ENCODE measurements around the gene MPO. TPM values are rescaled to one million over a fixed set of nuclear protein-coding genes. Genes with fewer than 3 reads are reported as not detected.

Gene MPO
- total RNA-seq, 2 donors from 2014 or later, result 0.57 TPM; not detected in 1

DNA sequence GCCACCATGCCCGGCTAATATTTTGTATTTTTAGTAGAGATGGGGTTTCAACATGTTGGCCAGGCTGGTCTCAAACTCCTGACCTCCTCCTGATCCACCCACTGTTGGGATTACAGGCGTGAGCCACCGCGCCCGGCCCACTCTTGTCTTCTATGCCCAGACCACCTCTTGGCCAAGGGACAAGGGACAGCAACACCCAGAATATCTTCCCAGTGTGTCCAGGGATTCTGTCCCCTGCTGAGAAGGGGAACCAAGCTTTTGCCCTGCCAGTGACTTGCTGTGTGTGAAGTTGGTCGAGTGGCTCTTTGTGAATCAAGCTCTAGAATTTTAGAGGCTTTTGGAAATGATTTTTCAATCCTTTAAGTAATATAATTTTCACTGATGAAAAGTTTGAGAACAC is 1.7 kb upstream of the MPO start:
- Histone ChIP-seq H3K4me1 (replicated peaks) (no peaks in the 10 kb centered on the region), H3K9me3 (no peaks in the 10 kb centered on the region), H3K4me3 (no peak overlapping the region), H3K36me3 (no peaks in the 10 kb centered on the region), H3K27ac (no peak overlapping the region), H3K27me3 (replicated peaks; ENCODE audit: insufficient read depth) (no peaks in the 10 kb centered on the region)
- DNase-seq (ENCODE audit: low spot score), result no peak
- intact Hi-C loops (cut with DNase I), result no loop called here
- TF ChIP-seq POLR2A (IDR thresholded peaks at IDR 0.05) (no peak), POLR2AphosphoS5 (IDR thresholded peaks at IDR 0.05) (no peak)
- TF ChIP-seq, protein P1, sequence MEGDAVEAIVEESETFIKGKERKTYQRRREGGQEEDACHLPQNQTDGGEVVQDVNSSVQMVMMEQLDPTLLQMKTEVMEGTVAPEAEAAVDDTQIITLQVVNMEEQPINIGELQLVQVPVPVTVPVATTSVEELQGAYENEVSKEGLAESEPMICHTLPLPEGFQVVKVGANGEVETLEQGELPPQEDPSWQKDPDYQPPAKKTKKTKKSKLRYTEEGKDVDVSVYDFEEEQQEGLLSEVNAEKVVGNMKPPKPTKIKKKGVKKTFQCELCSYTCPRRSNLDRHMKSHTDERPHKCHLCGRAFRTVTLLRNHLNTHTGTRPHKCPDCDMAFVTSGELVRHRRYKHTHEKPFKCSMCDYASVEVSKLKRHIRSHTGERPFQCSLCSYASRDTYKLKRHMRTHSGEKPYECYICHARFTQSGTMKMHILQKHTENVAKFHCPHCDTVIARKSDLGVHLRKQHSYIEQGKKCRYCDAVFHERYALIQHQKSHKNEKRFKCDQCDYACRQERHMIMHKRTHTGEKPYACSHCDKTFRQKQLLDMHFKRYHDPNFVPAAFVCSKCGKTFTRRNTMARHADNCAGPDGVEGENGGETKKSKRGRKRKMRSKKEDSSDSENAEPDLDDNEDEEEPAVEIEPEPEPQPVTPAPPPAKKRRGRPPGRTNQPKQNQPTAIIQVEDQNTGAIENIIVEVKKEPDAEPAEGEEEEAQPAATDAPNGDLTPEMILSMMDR (IDR thresholded peaks at IDR 0.05), result no peak
- WGBS, result 88% methylated on average over 6 of the region's 6 CpGs

DNA sequence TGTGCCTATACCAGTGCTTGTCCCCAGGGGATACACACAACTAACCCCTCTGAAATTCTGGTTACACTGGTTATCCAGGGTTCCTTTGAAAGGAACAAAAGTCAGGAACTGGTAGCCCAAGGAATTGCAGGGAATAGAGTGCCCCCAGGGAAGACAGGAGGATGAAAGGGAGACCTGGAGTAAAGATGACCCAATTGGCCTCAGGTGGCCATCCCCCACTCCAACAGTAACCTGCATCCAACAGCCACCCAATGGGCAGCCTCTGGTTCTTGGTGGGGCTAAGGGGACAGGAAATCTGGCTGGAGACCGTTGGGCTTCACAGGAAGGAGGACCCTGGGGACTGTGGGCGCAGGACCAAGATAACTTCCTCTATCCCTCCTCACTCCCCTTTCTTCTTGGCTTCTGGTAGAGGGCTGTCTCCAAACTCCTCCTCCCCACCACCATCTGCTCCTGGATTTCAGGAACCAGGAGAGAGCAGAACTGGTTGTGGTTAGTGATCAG is 826 bp upstream of the MPO start:
- intact Hi-C loops (cut with DNase I), result no loop called here
- H3K27me3 ChIP-seq (replicated peaks; ENCODE audit: insufficient read depth), result no peaks in the 10 kb centered on the region
- H3K4me1 ChIP-seq (replicated peaks), result no peaks in the 10 kb centered on the region
- H3K9me3 ChIP-seq, result no peaks in the 10 kb centered on the region
- TF ChIP-seq, protein P1 (IDR thresholded peaks at IDR 0.05), result no peak
- TF ChIP-seq POLR2AphosphoS5 (IDR thresholded peaks at IDR 0.05) (no peak), POLR2A (IDR thresholded peaks at IDR 0.05) (no peak)
- DNase-seq (ENCODE audit: low spot score), result no peak
- H3K4me3 ChIP-seq, result no peak overlapping the region
- H3K36me3 ChIP-seq, result no peaks in the 10 kb centered on the region
- H3K27ac ChIP-seq, result no peak overlapping the region
- 67% methylated on average over 2 of the region's 2 CpGs for WGBS

DNA sequence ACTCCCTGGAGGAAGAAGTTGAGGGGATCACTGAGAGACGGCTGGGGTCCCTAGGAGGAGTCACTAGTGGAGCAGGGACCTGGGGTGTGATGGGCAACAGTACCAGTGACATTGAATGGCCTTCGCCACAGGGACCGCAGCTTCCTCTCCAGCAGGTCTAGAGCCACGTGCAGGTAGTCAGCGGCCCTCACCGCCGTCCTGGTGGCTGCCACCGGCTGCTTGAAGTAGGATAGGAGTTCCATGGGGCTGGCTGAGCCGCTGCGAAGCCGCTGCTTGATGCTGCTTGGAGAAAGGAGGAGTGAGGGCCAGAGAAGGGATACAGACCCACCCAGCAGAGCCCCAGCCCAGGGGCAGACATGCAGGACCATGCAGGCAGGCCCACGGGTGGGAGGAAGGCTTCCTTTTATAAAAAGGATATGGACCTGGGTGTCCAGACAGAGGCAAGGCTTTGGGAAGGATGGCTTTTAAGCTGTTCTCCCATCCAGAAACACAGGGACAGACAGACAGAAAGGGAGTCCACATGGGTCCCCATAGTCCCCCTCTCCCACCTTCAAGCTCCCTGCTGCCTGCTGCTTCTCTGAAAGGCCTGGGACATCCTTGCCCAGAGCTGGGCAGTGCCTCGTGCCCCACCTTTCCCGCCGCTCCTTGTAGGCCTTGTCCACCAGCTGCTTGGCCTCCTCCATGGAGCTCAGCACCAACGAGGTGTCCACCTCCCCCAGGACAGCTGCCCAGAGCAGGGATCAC is 827 bp downstream of the MPO start:
- Histone ChIP-seq H3K36me3 (no peaks in the 10 kb centered on the region), H3K4me1 (replicated peaks) (no peaks in the 10 kb centered on the region), H3K27me3 (replicated peaks; ENCODE audit: insufficient read depth) (no peaks in the 10 kb centered on the region), H3K9me3 (no peaks in the 10 kb centered on the region), H3K4me3 (no peak overlapping the region), H3K27ac (no peak overlapping the region)
- intact Hi-C loops (cut with DNase I), result no loop called here
- DNase-seq (ENCODE audit: low spot score), result no peak
- TF ChIP-seq POLR2A (IDR thresholded peaks at IDR 0.05) (no peak), POLR2AphosphoS5 (IDR thresholded peaks at IDR 0.05) (no peak)
- TF ChIP-seq, protein P1 (IDR thresholded peaks at IDR 0.05), result no peak
- 73% methylated on average over 16 of the region's 16 CpGs for WGBS

DNA sequence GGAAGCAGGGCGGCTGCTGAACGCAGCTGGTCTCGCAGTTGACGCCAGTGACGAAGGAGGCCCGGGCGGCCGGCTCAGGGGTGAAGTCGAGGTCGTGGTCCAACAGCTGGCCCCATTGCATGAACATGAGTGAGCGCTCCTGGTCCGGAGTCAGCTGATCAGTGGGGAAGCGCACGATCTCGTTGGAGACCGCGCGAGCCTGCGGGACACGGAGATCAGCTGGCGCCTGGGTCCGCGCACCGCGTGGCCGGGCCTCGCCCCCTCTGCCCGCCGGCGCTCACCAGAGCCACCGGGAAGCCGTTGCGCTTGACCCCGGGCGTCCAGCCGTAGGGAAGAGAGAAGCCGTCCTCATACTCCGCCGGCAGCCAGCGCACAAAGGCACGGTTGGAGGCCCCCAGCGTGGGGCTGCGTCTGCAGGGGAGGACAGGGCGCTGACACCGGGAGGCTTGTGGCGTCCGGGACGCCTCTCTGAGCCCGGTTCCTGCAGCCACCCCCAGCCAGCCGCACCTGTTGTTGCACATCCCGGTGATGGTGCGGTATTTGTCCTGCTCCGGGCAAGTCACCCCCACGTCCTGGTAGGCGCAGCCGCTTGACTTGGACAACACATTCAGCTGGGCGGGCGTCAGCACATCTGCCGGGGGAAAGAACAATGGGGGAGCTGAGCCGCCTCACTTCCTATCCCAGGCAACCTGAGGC is 1.6 kb downstream of the MPO start:
- no peak for DNase-seq (ENCODE audit: low spot score)
- Histone ChIP-seq H3K36me3 (no peaks in the 10 kb centered on the region), H3K27ac (no peak overlapping the region), H3K4me3 (no peak overlapping the region), H3K27me3 (replicated peaks; ENCODE audit: insufficient read depth) (no peaks in the 10 kb centered on the region), H3K4me1 (replicated peaks) (no peaks in the 10 kb centered on the region), H3K9me3 (no peaks in the 10 kb centered on the region)
- intact Hi-C loops (cut with DNase I), result no loop called here
- WGBS, result 21% methylated on average over 43 of the region's 60 CpGs
- TF ChIP-seq, protein P1 (IDR thresholded peaks at IDR 0.05), result no peak
- TF ChIP-seq POLR2A (IDR thresholded peaks at IDR 0.05) (no peak), POLR2AphosphoS5 (IDR thresholded peaks at IDR 0.05) (no peak)
